Stimulated activated CD4-positive, alpha-beta T cell treated with anti-CD3 and anti-CD28 coated beads, Interleukin-1b, Interleukin-23, amount 100 ng/mL, for 4 hours (primary cell): ENCODE measurements around the gene MORN4.
A peak's percentile ranks its signal among the peaks of the same experiment; 100 is the strongest.
"Not testable (repeated sequence)": the region's sequence is repeated elsewhere in the genome, so short reads cannot be mapped to it uniquely, and the experiment has no call there.

Experiments
- DNase-seq, 2 donors: peaks; one replicate each; pipeline ENCODE4 v3.0.0-alpha.2; 2020; ENCODE audit warnings: low read depth in 2 of 2

Gene MORN4

GRCh38 chr10:97640868-97641811, 7.8 kb upstream of the MORN4 start:
- no peak for DNase-seq

- DNase-seq = peak; percentile 96 to 98
Observed at GRCh38 chr10:97640174-97640867, 7.0 kb upstream of the MORN4 start, which contains the start of gene PI4K2A. Gene PI4K2A (plus strand): TSS chr10:97640671. CDS start chr10:97640743, 72 bp downstream.

DNA sequence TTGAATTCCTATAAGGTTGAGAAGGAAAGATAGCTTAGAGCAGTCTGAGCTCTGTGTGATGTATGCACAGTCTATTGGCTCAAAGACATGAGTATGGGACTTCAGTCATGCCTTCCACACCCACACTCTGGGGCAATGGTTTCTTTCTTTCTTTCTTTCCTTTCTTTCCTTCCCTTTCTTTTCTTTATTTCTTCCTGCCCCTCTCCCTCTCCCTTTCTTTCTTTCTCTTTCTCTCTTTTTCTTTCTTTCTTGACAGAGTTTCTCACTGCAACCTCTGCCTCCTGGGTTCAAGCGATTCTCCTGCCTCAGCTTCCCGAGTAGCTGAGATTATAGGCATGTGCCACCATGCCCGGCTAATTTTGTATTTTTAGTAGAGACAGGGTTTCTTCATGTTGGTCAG, 5.8 kb upstream of the MORN4 start:
- not testable (repeated sequence) for DNase-seq

DNA sequence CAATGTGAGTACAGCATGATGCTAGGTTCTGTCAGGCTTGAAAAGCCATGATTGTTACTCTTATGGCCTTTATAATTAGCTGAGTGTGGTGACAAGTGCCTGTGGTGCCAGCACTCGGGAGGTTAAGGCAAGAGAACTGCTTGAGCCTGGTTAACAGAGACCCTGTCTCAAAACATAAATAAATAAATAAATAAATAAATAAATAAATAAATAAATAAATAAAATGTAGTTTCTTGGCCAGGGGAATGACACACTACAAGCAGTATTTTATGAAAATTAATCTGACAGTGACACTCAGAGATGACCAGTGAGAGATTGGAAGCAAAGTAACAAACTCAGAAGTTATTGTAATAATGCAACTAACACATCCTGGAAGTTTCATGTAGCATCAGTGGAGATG, 2.3 kb upstream of the MORN4 start:
- no peak for DNase-seq

DNA sequence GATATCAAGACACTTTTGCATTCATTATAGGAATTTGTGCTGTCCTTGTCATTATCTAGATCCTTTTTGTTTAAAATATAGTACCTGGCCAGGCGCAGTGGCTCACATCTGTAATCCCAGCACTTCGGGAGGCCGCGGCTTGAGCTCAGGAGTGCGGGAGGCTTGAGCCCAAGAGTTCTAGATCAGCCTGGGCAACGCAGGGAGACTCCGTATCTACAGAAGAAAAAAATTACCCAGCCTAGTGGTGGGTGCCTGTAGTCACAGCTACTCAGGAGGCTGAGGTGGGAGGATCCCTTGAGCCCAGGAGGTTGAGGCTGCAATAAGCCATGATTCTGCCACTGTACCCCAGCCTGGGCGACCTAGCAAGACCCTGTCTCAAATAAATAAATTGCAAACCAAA, 621 bp upstream of the MORN4 start:
- no peak for DNase-seq

GRCh38 chr10:97631098-97631497, 2.2 kb downstream of the MORN4 start:
- DNase-seq = no peak

DNA sequence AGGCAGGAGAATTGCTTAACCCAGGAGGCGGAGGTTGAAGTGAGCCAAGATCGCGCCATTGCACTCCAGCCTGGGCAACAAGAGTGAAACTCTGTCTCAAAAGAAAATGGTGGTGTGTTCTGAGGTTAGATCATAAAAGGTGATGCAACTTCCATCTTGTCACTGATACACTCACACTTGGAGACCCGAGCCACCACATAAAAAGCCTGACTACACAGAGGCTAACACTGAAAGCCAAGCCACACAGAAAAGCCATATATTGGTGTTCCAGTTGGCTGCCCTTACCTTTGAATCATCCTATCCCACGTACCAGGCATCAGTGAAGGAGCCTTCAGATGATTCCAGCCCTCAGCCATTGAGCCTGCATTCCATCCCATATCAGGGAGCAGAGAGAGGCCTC, 4.0 kb downstream of the MORN4 start:
- DNase-seq = no peak

DNA sequence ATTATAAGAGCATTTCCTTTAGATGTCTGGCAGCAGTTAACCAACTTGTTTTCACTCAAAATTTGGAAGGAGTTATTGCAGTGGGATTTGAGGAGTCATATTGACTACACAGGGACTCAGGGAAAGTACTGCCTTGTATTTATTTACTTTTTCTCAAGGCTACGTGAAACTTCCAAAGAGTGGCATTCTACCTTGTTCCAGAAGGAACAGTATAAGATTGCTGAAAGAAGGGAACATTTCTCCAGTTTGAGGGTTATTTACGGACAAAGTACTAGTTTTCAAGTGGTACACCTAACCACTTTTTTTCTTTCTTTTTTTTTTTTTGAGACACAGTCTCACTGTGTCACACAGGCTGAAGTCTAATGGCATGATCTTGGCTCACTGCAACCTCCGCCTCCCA, 5.1 kb downstream of the MORN4 start:
- DNase-seq = no peak

DNA sequence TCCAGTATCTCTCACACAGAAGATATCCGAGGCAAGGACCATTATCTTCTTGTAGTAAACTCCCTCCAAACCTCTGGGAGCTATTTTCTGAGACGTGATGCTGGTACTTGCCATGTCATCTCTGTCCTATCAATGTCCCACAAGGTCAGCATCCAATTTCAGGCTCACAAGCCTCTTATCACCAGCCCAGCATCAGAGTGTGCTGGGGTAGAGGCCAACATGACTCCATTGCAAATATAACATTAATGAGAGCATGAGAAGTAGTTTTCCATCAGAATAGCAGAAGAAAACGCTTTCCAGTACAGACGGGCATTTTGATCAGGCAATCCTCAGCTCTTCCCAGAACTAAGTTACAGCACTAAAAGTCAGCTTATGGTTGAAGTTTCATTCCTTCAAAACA, 5.6 kb downstream of the MORN4 start:
- no peak for DNase-seq

DNA sequence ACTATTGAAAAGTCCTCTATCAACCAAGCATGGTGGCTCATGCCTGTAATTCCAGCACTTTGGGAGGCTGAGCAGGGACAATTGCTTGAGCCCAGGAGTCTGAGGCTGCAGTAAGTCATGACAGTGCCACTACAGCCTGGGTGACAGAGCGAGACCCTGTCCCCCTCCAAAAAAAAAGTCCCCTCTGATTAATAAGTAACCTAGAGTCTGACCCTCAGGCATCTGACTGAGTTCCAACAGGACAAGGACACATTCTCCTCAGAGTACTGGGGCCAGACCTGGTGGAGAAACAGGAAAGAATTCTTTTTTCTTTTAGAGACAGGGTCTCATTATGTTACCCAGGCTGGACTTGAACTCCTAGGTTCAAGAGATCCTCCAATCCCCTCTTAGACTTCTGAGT, 10.0 kb downstream of the MORN4 start:
- DNase-seq = no peak

- no peak for DNase-seq
Observed at GRCh38 chr10:97618733-97619132, 14.6 kb downstream of the MORN4 start.

GRCh38 chr10:97618285-97618684, 15.0 kb downstream of the MORN4 start:
- no peak for DNase-seq

DNA sequence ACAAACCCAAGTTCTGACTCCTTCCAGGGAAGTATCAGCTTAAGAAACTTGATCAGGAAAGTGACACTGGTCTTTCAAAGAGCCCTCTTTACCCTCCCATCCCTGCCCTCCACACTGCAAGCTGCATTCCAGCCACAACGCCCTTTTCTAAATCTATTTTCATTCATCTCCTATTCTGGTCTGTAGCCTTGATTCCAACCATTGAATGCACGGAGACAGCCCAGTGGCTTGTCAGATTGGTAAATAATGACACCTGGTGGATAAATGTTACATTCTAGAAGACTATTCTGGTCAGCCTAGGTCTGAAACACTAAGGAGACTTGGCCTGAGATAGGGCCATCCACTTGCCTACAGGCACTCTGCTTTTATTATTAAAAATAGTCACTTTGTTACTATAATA, 20.9 kb downstream of the MORN4 start:
- no peak for DNase-seq

GRCh38 chr10:97611473-97611872, 21.8 kb downstream of the MORN4 start:
- no peak for DNase-seq

- no peak for DNase-seq
Observed at GRCh38 chr10:97608991-97609561, 24.2 kb downstream of the MORN4 start.

GRCh38 chr10:97607095-97607636, 26.1 kb downstream of the MORN4 start:
- DNase-seq = no peak

- no peak for DNase-seq
Observed at GRCh38 chr10:97601268-97602215, 31.8 kb downstream of the MORN4 start.

DNA sequence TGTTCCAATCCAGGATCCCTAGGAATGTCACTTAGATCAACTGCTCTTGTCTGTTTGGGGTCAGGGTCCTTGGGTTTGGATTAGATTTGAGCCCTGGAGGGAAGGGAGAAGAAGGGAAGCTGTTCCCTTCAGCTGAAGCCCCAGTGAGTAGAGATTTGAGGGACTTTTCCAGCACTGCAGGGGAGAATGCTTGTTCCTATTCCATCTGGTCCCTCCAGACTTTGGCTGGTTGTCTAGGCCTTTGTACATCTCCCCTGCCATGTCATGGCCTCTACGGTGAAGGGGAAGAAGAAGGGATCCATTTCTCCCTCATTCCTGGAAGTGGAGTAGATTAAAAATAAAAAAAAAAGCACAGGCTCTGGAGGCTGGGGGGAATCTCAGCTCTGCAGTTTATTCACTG, 32.7 kb downstream of the MORN4 start:
- no peak for DNase-seq

- no peak for DNase-seq
Observed at GRCh38 chr10:97599272-97599619, 34.1 kb downstream of the MORN4 start.

DNA sequence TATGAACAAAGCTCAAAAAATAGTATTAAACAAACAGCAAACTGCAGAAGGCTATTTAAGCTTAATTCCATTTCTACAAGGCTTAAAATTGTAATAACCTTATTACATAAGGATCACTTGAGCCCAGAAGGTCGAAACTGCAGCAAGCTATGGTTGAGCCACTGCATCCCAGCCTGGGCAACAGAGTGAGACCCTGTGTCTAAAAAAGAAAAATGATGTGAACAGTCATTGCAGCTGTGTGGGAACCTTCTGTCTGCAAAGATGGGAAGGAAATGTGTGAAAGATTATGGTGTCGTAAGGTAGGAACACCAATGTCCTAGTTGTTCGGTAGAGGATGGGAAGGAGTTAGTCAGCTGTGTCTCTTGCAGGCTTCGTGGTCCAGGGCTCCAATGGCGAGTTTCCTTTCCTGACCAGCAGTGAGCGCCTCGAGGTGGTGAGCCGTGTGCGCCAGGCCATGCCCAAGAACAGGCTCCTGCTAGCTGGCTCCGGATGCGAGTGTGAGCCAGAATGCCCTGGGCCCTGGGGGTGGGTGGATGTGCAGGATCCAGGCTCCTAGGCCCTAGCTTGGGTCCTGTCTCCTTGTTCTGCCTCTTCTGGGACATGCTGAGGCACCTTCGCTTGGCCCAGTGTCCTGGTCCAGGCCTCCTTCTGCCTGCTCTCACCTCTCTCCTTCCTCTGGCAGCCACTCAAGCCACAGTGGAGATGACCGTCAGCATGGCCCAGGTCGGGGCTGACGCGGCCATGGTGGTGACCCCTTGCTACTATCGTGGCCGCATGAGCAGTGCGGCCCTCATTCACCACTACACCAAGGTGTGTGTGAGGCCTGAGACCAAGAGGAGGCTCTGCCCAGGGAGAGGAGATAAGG, 34.7 kb downstream of the MORN4 start:
- no peak for DNase-seq
